RPMI8226 (cell line): ENCODE data around the gene PRDM16.

ENCODE experiments used
- DNase-seq: peaks from one replicate; pipeline ENCODE4 v3.0.0-alpha.2; 2015

PRDM16 gene

GRCh38 chr1:3128431-3129132, 59.6 kb downstream of the PRDM16 start:
- no peak for DNase-seq

- DNase-seq: no peak
Observed at GRCh38 chr1:3129133-3129490, 60.1 kb downstream of the PRDM16 start.

GRCh38 chr1:3130268-3130667, 61.3 kb downstream of the PRDM16 start:
- no peak for DNase-seq

- DNase-seq: no peak
Observed at GRCh38 chr1:3132660-3133059, 63.7 kb downstream of the PRDM16 start.

GRCh38 chr1:3133686-3134085, 64.7 kb downstream of the PRDM16 start:
- DNase-seq: no peak

- DNase-seq: no peak
Observed at GRCh38 chr1:3134381-3135072, 65.5 kb downstream of the PRDM16 start.

GRCh38 chr1:3135073-3135702, 66.2 kb downstream of the PRDM16 start:
- DNase-seq: no peak

GRCh38 chr1:3135744-3136455, 66.9 kb downstream of the PRDM16 start:
- DNase-seq: no peak

GRCh38 chr1:3136532-3136931, 67.5 kb downstream of the PRDM16 start:
- no peak for DNase-seq

GRCh38 chr1:3137111-3138100, 68.4 kb downstream of the PRDM16 start:
- DNase-seq: no peak

- no peak for DNase-seq
Observed at GRCh38 chr1:3138623-3139151, 69.7 kb downstream of the PRDM16 start.

GRCh38 chr1:3139451-3139852, 70.4 kb downstream of the PRDM16 start:
- peak; percentile 23 for DNase-seq

GRCh38 chr1:3139871-3140361, 70.9 kb downstream of the PRDM16 start:
- DNase-seq: no peak

- no peak for DNase-seq
Observed at GRCh38 chr1:3140437-3140836, 71.4 kb downstream of the PRDM16 start.

- no peak for DNase-seq
Observed at GRCh38 chr1:3141129-3141528, 72.1 kb downstream of the PRDM16 start.

GRCh38 chr1:3141836-3142235, 72.8 kb downstream of the PRDM16 start:
- DNase-seq: no peak

GRCh38 chr1:3142236-3142635, 73.2 kb downstream of the PRDM16 start:
- DNase-seq: no peak

- no peak for DNase-seq
Observed at GRCh38 chr1:3142751-3143150, 73.7 kb downstream of the PRDM16 start.

- no peak for DNase-seq
Observed at GRCh38 chr1:3145532-3146325, 76.7 kb downstream of the PRDM16 start.

GRCh38 chr1:3146458-3146857, 77.5 kb downstream of the PRDM16 start:
- DNase-seq: no peak

GRCh38 chr1:3146907-3147306, 77.9 kb downstream of the PRDM16 start:
- DNase-seq: no peak
